ENCODE measurements around the gene CDC42. TPM values are rescaled to one million over a fixed set of nuclear protein-coding genes. Genes with fewer than 3 reads are reported as not detected.

The CDC42 gene
- total and polyA plus RNA-seq, 2 of the 13 experiments (the other 11 are each of a cell fraction or from before 2014, with no cell fraction given), result 138 to 237 TPM

DNA sequence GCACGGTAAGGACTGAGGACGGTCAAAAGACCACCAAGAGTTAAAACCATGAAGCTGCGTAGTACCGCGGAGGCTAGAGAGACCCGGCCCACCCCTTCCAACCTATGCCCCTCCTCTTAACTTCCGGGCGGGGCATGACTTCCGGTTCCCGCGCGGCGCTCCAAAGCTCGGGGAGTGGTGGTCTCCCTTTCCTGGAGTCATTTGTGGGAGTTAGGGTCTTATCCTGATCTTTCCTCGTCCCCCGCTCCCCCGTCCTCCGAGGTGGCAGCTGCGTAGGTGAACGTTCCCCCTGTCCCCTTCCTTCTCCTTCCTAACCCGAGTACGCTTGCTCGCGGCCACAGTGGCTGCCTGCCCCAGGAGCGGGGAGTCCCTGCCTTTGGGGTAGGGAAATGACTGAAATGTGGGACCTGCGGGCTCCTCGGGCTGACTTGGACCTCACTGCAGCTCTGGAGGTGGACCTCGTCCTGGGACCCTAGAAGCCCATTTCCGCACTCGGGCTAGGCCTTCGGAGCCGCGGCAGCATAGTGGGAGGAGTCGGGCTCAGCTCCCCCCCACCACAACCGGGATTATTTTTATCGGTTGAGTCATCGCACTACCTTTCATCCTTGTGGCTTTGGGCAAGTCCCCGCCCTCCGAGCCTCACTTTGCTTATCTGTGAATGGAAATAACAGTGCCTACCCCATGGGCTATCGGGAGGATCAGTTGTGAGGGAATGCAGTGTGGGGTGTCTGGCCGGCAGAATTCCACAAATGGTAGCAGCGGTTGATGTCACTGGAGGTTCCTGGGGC, 26.9 kb upstream of the CDC42 start (continued):
- TF ChIP-seq PPARG (CRISPR knock-in tag; conservative IDR thresholded peaks at IDR 0.05) (no peak), ZNF333 (CRISPR knock-in tag; IDR thresholded peaks at IDR 0.05; ENCODE audit: borderline replicate concordance) (no peak), ESRRA (CRISPR knock-in tag; IDR thresholded peaks at IDR 0.05; ENCODE audit: low read depth) (0 out of 2 replicates have a peak, but pooled peaks have one; percentile 38), PHF5A (CRISPR knock-in tag; IDR thresholded peaks at IDR 0.05; ENCODE audit: low read depth, unreplicated experiment) (no peak), ZNF605 (CRISPR knock-in tag; IDR thresholded peaks at IDR 0.05) (no peak), SIX4 (CRISPR knock-in tag; IDR thresholded peaks at IDR 0.05) (no peak), ZC3H4 (CRISPR knock-in tag; IDR thresholded peaks at IDR 0.05; ENCODE audit: borderline replicate concordance) (peak; percentile 54; the same call in 1 of the 2 replicates), BRCA1 (CRISPR knock-in tag; IDR thresholded peaks at IDR 0.05) (no peak; the same call in 1 of the 2 replicates), ZNF790 (CRISPR knock-in tag; IDR thresholded peaks at IDR 0.05; ENCODE audit: borderline replicate concordance) (no peak), XRCC5 (optimal IDR thresholded peaks at IDR 0.05; ENCODE audit: low read length) (peak; percentile 39), NCOA1 (CRISPR knock-in tag; IDR thresholded peaks at IDR 0.05) (peak; percentile 89; the same call in 1 of the 2 replicates), SAFB2 (CRISPR knock-in tag; IDR thresholded peaks at IDR 0.05; ENCODE audit: borderline replicate concordance, low read depth) (no peak), ZNF12 (CRISPR knock-in tag; IDR thresholded peaks at IDR 0.05) (no peak), HNRNPH1 (optimal IDR thresholded peaks at IDR 0.05; ENCODE audit: low read depth, low read length) (no peak)
- TF ChIP-seq, protein P1, sequence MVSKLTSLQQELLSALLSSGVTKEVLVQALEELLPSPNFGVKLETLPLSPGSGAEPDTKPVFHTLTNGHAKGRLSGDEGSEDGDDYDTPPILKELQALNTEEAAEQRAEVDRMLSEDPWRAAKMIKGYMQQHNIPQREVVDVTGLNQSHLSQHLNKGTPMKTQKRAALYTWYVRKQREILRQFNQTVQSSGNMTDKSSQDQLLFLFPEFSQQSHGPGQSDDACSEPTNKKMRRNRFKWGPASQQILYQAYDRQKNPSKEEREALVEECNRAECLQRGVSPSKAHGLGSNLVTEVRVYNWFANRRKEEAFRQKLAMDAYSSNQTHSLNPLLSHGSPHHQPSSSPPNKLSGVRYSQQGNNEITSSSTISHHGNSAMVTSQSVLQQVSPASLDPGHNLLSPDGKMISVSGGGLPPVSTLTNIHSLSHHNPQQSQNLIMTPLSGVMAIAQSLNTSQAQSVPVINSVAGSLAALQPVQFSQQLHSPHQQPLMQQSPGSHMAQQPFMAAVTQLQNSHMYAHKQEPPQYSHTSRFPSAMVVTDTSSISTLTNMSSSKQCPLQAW (CRISPR knock-in tag; IDR thresholded peaks at IDR 0.05), result no peak; the same call in 1 of the 2 replicates
- TF ChIP-seq, protein P2, sequence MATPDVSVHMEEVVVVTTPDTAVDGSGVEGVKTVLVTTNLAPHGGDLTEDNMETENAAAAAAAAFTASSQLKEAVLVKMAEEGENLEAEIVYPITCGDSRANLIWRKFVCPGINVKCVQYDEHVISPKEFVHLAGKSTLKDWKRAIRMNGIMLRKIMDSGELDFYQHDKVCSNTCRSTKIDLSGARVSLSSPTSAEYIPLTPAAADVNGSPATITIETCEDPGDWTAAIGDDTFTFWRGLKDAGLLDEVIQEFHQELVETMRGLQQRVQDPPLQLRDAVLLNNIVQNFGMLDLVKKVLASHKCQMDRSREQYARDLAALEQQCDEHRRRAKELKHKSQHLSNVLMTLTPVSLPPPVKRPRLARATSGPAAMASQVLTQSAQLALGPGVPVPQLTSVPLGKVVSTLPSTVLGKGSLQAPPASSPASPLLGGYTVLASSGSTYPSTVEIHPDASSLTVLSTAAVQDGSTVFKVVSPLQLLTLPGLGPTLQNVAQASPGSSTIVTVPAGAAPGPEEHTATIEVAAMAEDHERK (CRISPR knock-in tag; IDR thresholded peaks at IDR 0.05; ENCODE audit: low read depth), result 0 out of 2 replicates have a peak, but pooled peaks have one; percentile 22
- TF ChIP-seq, protein P3, sequence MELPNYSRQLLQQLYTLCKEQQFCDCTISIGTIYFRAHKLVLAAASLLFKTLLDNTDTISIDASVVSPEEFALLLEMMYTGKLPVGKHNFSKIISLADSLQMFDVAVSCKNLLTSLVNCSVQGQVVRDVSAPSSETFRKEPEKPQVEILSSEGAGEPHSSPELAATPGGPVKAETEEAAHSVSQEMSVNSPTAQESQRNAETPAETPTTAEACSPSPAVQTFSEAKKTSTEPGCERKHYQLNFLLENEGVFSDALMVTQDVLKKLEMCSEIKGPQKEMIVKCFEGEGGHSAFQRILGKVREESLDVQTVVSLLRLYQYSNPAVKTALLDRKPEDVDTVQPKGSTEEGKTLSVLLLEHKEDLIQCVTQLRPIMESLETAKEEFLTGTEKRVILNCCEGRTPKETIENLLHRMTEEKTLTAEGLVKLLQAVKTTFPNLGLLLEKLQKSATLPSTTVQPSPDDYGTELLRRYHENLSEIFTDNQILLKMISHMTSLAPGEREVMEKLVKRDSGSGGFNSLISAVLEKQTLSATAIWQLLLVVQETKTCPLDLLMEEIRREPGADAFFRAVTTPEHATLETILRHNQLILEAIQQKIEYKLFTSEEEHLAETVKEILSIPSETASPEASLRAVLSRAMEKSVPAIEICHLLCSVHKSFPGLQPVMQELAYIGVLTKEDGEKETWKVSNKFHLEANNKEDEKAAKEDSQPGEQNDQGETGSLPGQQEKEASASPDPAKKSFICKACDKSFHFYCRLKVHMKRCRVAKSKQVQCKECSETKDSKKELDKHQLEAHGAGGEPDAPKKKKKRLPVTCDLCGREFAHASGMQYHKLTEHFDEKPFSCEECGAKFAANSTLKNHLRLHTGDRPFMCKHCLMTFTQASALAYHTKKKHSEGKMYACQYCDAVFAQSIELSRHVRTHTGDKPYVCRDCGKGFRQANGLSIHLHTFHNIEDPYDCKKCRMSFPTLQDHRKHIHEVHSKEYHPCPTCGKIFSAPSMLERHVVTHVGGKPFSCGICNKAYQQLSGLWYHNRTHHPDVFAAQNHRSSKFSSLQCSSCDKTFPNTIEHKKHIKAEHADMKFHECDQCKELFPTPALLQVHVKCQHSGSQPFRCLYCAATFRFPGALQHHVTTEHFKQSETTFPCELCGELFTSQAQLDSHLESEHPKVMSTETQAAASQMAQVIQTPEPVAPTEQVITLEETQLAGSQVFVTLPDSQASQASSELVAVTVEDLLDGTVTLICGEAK (IDR thresholded peaks at IDR 0.05), result peak; percentile 79
- TF ChIP-seq, protein P3 (CRISPR knock-in tag; IDR thresholded peaks at IDR 0.05), result no peak; the same call in 1 of the 2 replicates

Data from HepG2 (cell line).